HEK293 (cell line): ENCODE measurements around the gene PTGER4.

Experiments
- CTCF ChIP-seq: fragments of 450-650 bp; formaldehyde crosslinking; IDR thresholded peaks from 2 replicates; pipeline ENCODE4 v1.5.1; 2016; ENCODE audit warnings: missing biosample characterization, missing genetic modification characterization
- ZBTB8A ChIP-seq: fragments of 450-650 bp; formaldehyde crosslinking; IDR thresholded peaks from 2 replicates; pipeline ENCODE4 v1.5.1; 2016; ENCODE audit warnings: missing biosample characterization, missing genetic modification characterization
- ZFP37 ChIP-seq: fragments of 450-650 bp; formaldehyde crosslinking; IDR thresholded peaks from 2 replicates; pipeline ENCODE4 v1.5.1; 2016; ENCODE audit warnings: missing biosample characterization, missing genetic modification characterization
- ZNF510 ChIP-seq: fragments of 450-650 bp; formaldehyde crosslinking; IDR thresholded peaks from 2 replicates; pipeline ENCODE4 v1.5.1; 2018; ENCODE audit warnings: mild to moderate bottlenecking, missing genetic modification characterization, missing biosample characterization; ENCODE audit not compliant: insufficient replicate concordance
- ZNF677 ChIP-seq: fragments of 450-650 bp; IDR thresholded peaks from 2 replicates; pipeline ENCODE4 v1.5.0; 2018; ENCODE audit warnings: missing biosample characterization, mild to moderate bottlenecking, missing genetic modification characterization, moderate library complexity
- ZNF76 ChIP-seq: fragments of 450-650 bp; formaldehyde crosslinking; IDR thresholded peaks from 2 replicates; pipeline ENCODE4; 2016; ENCODE audit warnings: low read depth, missing biosample characterization, missing genetic modification characterization, borderline replicate concordance
- TF ChIP-seq, protein P1 (sequence below): fragments of 450-650 bp; formaldehyde crosslinking; IDR thresholded peaks from 2 replicates; pipeline ENCODE4 v1.5.1; 2016; ENCODE audit warnings: missing biosample characterization, missing genetic modification characterization, low read depth

- TF ChIP-seq, protein P1, sequence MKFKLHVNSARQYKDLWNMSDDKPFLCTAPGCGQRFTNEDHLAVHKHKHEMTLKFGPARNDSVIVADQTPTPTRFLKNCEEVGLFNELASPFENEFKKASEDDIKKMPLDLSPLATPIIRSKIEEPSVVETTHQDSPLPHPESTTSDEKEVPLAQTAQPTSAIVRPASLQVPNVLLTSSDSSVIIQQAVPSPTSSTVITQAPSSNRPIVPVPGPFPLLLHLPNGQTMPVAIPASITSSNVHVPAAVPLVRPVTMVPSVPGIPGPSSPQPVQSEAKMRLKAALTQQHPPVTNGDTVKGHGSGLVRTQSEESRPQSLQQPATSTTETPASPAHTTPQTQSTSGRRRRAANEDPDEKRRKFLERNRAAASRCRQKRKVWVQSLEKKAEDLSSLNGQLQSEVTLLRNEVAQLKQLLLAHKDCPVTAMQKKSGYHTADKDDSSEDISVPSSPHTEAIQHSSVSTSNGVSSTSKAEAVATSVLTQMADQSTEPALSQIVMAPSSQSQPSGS (tag by site-specific recombination): no peak
- TF ChIP-seq ZNF510 (tag by site-specific recombination): no peak
- TF ChIP-seq CTCF (tag by site-specific recombination): no peak
- no peak for TF ChIP-seq ZBTB8A (tag by site-specific recombination)
- TF ChIP-seq ZFP37 (tag by site-specific recombination): no peak
- TF ChIP-seq ZNF76 (tag by site-specific recombination): no peak
- no peak for TF ChIP-seq ZNF677 (tag by site-specific recombination)
These were observed 10.6 kb downstream of the PTGER4 start for GRCh38 chr5:40690267-40690666.
